ENCODE data around the gene ABHD12B. TPM values are rescaled to one million over a fixed set of nuclear protein-coding genes. Genes with fewer than 3 reads are reported as not detected.

The ABHD12B gene
- polyA plus RNA-seq, 3 donors from 2014 or later: not detected

DNA sequence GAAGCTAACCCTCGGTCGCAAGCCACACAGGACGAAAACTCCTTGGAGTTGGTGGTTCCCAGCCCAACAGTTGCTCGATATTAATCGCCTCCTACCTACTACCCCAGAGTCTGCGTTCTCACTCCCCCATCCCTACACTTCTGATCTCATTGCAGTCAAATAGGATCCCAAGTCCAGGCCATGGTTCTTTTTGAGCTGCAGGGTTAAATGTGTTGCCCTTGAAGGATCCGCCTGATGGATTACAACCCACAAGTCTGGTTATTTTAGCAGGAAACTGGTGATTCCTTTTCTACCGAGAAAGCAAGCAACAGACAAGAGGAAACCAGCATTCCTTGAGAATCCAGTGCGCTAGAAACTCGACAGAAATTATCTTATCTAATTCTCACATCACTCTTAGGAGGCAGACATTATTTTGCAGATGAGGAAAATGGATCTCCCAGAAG, 40.1 kb upstream of the ABHD12B start:
- DNase-seq: no peak
- Mint-ChIP-seq H3K36me3 (no peaks in the 10 kb centered on the region), H3K4me3 (peak overlapping the region; percentile 92 to 98 (median 97)), H3K27ac (peak overlapping the region; percentile 87 to 96 (median 94)), H3K9me3 (no peaks in the 10 kb centered on the region), H3K27me3 (ENCODE audit: low read depth in 3 of 3) (peaks cover 0 to 11% (median 0%) of the 10 kb centered on the region in 3 donors), H3K4me1 (peaks cover 36 to 52% of the 10 kb centered on the region in 2 donors)

DNA sequence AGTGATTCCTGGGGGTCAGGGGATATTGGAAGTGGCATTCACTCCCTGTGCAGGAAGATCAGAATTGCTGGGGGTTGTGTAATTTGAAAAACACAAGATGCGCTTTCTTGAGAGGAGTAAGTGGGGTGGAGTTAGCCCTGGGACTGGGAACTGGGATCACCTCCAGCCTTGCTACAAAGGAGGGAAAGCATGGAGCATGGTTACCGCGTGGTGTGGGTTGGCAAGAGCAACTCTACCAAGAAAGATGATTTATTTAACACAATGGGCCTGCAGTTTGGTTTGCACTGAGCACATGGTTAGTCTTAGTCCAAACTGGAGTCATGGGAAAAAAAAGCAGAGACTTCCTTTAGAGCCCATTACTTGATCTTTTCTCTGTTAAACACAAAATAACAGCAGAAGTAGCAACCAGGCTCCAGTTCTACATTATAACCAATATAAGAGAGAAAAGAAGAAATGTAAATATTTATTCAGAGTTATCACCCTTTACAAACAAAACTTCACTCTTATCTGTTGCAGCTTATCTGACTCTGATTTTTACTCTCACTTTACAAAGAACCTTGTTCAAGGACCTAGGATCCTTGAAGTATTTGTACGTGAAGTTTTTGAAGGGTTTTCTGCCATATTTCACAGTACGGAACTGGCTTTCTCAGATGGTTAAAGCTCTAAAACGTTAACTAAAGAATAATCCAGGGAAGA, 38.8 kb upstream of the ABHD12B start:
- Mint-ChIP-seq H3K9me3 (no peaks in the 10 kb centered on the region), H3K4me1 (peaks cover 34 to 44% of the 10 kb centered on the region in 2 donors), H3K36me3 (no peaks in the 10 kb centered on the region), H3K4me3 (peak overlapping the region in 2 of 5 donors; percentile 18 to 92), H3K27ac (peak overlapping the region in 1 of 6 donors; percentile 94), H3K27me3 (ENCODE audit: low read depth in 3 of 3) (peaks cover 0 to 11% (median 3%) of the 10 kb centered on the region in 3 donors)
- no peak for DNase-seq

DNA sequence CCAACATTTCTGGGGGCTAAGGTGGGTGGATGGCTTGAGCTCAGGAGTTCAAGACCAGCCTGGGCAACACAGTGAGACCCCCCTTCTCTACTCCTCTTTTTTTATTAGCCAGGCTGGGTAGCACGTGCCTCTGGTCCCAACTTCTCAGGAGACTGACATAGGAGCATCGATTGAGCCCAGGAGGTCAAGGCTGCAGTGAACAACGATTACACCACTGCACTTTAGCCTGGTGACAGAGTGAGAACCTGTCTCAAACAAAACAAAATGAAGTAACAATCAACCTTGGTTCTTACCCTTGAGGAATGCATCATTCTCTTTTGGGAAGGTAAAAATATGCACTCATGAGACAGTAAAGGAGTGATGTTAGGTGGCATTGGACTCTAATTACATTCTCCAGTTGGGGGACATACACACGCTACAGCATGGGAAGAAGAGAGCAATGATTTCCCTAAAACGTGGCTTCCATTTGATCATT, 37.0 kb upstream of the ABHD12B start:
- no peaks in the 10 kb centered on the region for H3K36me3 Mint-ChIP-seq
- peaks cover 2 to 11% (median 10%) of the 10 kb centered on the region in 3 donors for H3K27me3 Mint-ChIP-seq (ENCODE audit: low read depth in 3 of 3)
- no peak for DNase-seq
- no peak overlapping the region for H3K27ac Mint-ChIP-seq
- H3K9me3 Mint-ChIP-seq: no peaks in the 10 kb centered on the region
- no peak overlapping the region for H3K4me3 Mint-ChIP-seq
- H3K4me1 Mint-ChIP-seq: peaks cover 19 to 27% of the 10 kb centered on the region in 2 donors

DNA sequence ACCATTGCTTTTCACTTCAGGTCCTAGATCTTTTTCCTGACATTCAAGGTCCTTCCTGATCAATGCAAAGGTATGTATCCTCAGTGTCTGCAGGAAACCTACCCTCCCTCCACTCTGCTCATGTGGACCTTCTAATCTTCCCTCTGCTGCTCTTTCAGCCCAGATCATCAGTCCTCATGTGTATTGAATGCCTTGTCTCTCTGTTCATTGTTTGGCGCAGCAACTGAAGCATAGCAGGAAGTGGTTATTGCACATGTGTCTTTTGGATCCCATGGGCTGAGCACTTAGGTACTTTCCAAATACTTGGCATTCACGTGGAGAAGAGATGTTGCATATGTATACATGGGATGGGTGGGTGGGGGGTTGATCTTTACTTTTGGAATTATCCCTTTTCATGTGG, 36.6 kb upstream of the ABHD12B start:
- Mint-ChIP-seq H3K27ac (no peak overlapping the region), H3K36me3 (no peaks in the 10 kb centered on the region), H3K4me3 (no peak overlapping the region), H3K27me3 (ENCODE audit: low read depth in 3 of 3) (peaks cover 2 to 10% (median 9%) of the 10 kb centered on the region in 3 donors), H3K4me1 (peaks cover 17 to 23% of the 10 kb centered on the region in 2 donors), H3K9me3 (no peaks in the 10 kb centered on the region)
- no peak for DNase-seq

DNA sequence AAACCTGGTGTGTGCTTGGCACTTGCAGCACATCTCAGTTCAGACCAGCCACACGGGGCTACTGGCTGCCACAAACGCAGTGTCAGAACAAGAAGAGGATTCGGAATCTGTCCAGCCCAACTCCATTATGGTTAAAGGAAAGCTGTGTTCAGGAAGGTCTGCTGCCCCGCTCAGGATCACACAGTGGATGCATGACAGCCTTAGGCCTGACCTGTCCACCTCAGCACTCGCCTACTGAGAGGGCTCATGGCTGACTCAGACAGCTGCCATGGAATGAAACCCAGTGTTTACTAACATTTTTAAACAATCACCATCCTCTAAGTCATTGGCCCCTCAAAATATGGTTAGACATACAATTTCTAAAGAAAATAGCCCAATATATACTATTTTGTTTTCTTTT, 35.3 kb upstream of the ABHD12B start:
- Mint-ChIP-seq H3K4me1 (peaks cover 14 to 21% of the 10 kb centered on the region in 2 donors), H3K4me3 (no peak overlapping the region), H3K9me3 (no peaks in the 10 kb centered on the region)

DNA sequence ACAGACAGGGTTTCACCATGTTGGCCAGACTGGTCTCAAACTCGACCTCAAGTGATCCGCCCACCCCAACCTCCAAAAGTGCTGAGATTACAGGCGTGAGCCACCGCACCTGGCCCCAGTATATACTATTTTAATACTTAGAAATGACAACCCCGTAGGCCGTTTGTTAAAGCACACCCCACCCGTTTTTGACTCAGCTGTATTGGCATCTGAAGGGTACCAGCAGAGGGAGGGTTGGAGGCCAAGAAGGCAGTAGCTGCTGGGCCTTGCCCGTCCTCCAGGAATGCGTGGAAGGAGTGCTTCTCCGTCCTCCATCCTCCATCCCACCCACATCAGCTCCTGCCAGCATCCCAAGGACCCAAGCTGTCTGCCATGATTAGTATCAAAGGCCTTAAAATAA, 34.6 kb upstream of the ABHD12B start:
- DNase-seq: no peak
- peaks cover 8 to 13% of the 10 kb centered on the region in 2 donors for H3K4me1 Mint-ChIP-seq
- no peak overlapping the region for H3K4me3 Mint-ChIP-seq
- H3K9me3 Mint-ChIP-seq: no peaks in the 10 kb centered on the region
- H3K36me3 Mint-ChIP-seq: no peaks in the 10 kb centered on the region
- H3K27me3 Mint-ChIP-seq (ENCODE audit: low read depth in 3 of 3): peaks cover 2 to 10% (median 7%) of the 10 kb centered on the region in 3 donors
- no peak overlapping the region for H3K27ac Mint-ChIP-seq

More for the DNA sequence above, 35.3 kb upstream of the ABHD12B start:
- Mint-ChIP-seq H3K27ac (no peak overlapping the region), H3K36me3 (no peaks in the 10 kb centered on the region), H3K27me3 (ENCODE audit: low read depth in 3 of 3) (peaks cover 2 to 10% (median 7%) of the 10 kb centered on the region in 3 donors)
- DNase-seq: no peak

DNA sequence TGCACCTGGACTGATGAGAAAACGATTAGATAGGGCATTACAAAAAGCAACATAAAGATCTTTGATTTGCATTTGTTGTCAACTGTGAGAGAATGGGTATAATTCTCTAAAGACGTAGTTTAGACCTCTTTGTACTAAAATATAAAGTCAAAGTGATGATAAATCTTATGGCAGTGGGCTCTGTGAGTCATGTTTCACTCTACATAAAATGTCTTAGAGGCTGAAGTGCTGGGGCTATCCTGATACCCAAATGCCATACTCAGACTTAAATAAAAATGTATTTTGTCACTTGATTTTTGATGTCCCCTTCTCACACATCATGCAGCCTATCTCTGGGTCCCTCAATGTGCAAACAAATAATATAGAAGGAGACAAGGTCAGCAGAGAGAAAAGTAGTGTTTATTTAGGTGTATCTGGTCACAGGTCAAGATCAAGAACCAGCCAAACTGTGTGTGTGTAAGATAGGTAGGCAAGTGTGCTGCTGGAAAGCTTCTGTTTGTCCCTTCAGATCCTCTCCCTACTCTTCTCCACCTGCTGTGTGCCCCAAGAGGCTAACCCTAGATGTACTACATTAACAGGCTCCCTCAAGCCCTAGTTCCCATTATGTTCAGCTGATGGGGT, 33.9 kb upstream of the ABHD12B start:
- no peaks in the 10 kb centered on the region for H3K9me3 Mint-ChIP-seq
- no peaks in the 10 kb centered on the region for H3K36me3 Mint-ChIP-seq
- no peak for DNase-seq
- H3K27ac Mint-ChIP-seq: no peak overlapping the region
- peaks cover 7 to 8% of the 10 kb centered on the region in 2 donors for H3K4me1 Mint-ChIP-seq
- no peak overlapping the region for H3K4me3 Mint-ChIP-seq
- peaks cover 2 to 10% (median 2%) of the 10 kb centered on the region in 3 donors for H3K27me3 Mint-ChIP-seq (ENCODE audit: low read depth in 3 of 3)

DNA sequence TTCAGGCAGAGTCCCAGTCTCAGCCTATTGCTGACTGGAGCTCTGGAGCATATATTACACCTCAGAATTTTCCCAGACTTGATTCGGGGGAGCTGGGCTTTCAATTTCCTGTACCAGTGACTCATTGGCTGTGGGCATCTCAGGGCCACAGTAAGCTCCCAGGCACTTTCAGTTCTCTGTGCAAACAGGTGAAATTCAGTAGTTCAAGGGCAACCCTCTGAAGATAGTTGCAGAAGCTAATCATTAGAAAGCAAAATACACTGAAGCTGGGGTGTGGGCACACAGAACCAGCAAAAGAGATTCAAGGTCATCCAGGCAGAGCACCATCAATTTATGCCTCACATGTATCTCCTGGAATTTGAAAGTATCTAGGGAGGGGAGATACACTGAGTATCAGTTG, 32.8 kb upstream of the ABHD12B start:
- no peaks in the 10 kb centered on the region for H3K36me3 Mint-ChIP-seq
- H3K27me3 Mint-ChIP-seq (ENCODE audit: low read depth in 3 of 3): peaks cover 2 to 10% (median 2%) of the 10 kb centered on the region in 3 donors
- no peaks in the 10 kb centered on the region for H3K9me3 Mint-ChIP-seq
- H3K27ac Mint-ChIP-seq: no peak overlapping the region
- H3K4me1 Mint-ChIP-seq: peaks cover 7 to 8% of the 10 kb centered on the region in 2 donors
- no peak overlapping the region for H3K4me3 Mint-ChIP-seq
- DNase-seq: no peak

DNA sequence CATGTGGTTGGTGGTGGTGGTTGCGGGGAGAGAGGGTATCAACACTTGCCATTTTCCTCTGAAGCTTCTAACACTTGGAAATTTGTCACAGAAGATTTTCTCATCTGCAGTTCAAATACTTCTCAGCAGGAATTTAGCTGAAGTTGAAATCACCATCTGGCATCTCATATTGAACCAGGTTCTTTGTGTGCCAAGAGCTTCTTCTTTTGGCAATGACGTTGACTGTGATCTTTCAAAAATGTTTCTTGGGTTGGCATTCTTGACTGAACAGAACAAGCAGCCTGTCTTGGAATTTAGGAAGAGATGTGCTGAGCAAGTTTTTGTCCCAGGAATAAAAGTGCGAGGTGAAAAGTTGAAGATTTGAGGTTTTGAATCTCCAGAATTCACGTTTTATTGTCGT, 32.2 kb upstream of the ABHD12B start:
- H3K27ac Mint-ChIP-seq: no peak overlapping the region
- H3K36me3 Mint-ChIP-seq: no peaks in the 10 kb centered on the region
- peaks cover 7 to 8% of the 10 kb centered on the region in 2 donors for H3K4me1 Mint-ChIP-seq
- no peaks in the 10 kb centered on the region for H3K9me3 Mint-ChIP-seq
- DNase-seq: no peak
- H3K4me3 Mint-ChIP-seq: no peak overlapping the region
- H3K27me3 Mint-ChIP-seq (ENCODE audit: low read depth in 3 of 3): peaks cover 2 to 10% (median 2%) of the 10 kb centered on the region in 3 donors

DNA sequence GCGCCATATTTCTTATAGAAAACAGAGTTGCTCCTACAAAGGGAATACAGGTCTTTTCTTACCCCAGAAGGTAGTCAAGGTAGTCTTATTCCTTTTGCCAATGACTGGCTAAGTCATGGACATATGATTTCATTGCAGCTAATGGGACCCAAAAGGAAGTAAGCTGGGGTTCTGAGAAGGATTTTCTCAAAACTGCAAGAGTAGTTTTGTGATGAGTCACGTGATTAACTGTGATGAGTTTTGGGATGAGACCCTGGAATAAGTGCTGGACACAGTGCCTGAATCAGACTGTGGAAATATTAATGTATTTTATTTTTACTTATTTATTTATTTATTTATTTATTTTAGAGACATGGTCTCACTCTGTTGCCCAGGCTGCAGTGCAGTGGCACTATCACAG, 27.5 kb upstream of the ABHD12B start:
- H3K27ac Mint-ChIP-seq: no peak overlapping the region
- no peaks in the 10 kb centered on the region for H3K36me3 Mint-ChIP-seq
- H3K4me3 Mint-ChIP-seq: no peak overlapping the region
- H3K27me3 Mint-ChIP-seq (ENCODE audit: low read depth in 3 of 3): peaks cover 0 to 5% (median 0%) of the 10 kb centered on the region in 3 donors
- DNase-seq: no peak
- H3K9me3 Mint-ChIP-seq: no peaks in the 10 kb centered on the region
- no peaks in the 10 kb centered on the region for H3K4me1 Mint-ChIP-seq

DNA sequence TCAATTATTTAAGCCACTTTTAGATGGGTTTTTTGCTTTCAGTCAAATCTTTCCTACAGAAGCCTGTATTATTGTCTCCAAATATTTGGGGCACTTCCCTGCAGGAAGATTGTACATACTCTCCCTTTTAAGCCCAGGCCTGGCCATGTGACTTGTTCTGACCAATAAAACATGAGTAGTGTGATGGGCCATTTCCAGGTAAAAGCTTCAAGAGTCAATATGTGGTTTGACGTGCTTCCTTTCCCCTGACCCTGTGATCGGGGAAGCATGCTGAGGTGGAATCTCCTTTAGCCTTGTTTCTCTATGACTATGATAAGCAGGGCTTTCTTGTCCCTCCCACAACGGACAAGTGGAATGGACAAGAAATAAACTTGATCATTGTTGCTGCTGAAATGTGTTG, 26.7 kb upstream of the ABHD12B start:
- DNase-seq: no peak
- H3K4me1 Mint-ChIP-seq: no peaks in the 10 kb centered on the region
- H3K4me3 Mint-ChIP-seq: no peak overlapping the region
- H3K36me3 Mint-ChIP-seq: no peaks in the 10 kb centered on the region
- no peaks in the 10 kb centered on the region for H3K9me3 Mint-ChIP-seq
- H3K27ac Mint-ChIP-seq: no peak overlapping the region
- peaks cover 0 to 5% (median 0%) of the 10 kb centered on the region in 3 donors for H3K27me3 Mint-ChIP-seq (ENCODE audit: low read depth in 3 of 3)

DNA sequence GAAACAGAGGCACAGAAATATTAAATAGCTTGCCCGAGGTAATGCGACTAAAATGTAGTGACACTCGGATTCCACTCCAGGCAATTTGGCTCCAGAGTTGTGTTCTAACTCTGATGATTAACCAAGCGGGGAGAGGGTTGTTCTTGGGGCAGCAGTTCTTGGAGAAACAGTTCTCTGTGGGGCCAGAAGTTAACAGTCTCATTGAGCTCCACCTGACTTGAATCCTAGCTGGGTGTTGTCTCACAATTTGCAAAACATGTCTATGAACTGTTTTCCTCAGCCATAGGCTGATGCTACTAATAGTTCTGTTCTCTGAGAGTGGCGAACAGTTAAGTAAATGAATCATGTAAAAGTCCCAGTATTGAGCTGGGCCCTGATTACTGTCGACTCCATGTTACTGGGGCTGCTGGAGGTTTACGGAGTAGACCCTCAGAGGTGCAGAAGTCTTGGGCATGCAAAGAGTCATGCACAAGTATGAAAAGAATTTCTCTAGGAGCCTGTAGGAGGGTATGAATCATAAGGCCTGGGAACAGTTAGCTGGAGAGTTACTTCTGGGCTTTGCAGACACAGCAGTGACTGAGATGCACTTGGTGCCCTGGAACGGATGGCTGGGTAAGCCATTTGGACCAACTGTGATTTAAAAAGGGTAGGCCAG, 25.5 kb upstream of the ABHD12B start:
- no peaks in the 10 kb centered on the region for H3K36me3 Mint-ChIP-seq
- no peaks in the 10 kb centered on the region for H3K9me3 Mint-ChIP-seq
- DNase-seq: no peak
- H3K4me3 Mint-ChIP-seq: no peak overlapping the region
- H3K4me1 Mint-ChIP-seq: no peaks in the 10 kb centered on the region
- H3K27ac Mint-ChIP-seq: no peak overlapping the region
- peaks cover 0 to 2% (median 2%) of the 10 kb centered on the region in 3 donors for H3K27me3 Mint-ChIP-seq (ENCODE audit: low read depth in 3 of 3)

DNA sequence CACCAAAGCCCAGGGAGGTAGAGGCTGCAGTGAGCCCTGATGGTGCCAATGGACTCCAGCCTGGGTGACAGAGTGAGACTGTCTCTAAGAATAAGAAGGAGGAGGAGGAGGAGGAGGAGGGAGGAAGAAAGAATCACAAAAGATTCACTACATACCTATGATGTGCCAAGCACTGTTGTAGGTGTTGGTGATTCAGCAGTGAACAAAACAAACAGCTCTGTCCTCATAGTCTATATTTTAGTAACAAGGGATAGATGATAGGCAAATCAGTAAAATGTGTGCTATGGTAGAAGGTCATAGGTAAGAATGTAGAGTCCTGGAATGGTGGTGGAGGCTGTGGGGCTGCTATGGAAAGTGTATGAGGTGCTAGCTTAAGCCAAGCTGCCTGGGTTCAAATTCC, 18.0 kb upstream of the ABHD12B start:
- DNase-seq: no peak
- Mint-ChIP-seq H3K4me3 (no peak overlapping the region), H3K27me3 (ENCODE audit: low read depth in 3 of 3) (peaks cover 2 to 10% (median 4%) of the 10 kb centered on the region in 3 donors), H3K36me3 (no peaks in the 10 kb centered on the region), H3K27ac (no peak overlapping the region), H3K9me3 (no peaks in the 10 kb centered on the region), H3K4me1 (no peaks in the 10 kb centered on the region)

DNA sequence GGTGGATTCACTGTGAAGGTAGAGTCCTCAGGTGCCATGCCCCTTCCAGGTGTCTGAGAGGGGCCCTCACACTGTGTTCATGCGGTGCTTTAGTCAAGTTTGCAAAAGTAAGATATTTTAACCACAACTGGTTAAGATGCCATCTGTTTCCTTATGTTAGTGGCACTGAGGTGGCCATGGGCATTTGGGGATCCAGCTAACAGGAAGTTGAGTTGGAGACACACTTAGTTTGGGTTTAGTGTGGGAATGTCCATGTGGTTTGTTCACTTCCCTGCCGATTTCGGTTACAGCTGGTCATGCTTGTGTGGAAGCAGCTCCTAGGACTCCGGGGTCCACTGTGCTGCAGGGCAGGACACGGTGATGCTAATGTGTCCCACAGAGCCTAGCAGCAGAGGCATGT, 17.3 kb upstream of the ABHD12B start:
- Mint-ChIP-seq H3K36me3 (no peaks in the 10 kb centered on the region), H3K4me3 (no peak overlapping the region), H3K9me3 (no peaks in the 10 kb centered on the region), H3K27ac (no peak overlapping the region), H3K27me3 (ENCODE audit: low read depth in 3 of 3) (peaks cover 2 to 10% (median 4%) of the 10 kb centered on the region in 3 donors), H3K4me1 (peaks cover 3 to 4% of the 10 kb centered on the region in 2 donors)
- DNase-seq: no peak

Data from immature natural killer cell (primary cell).